RPMI7951 (cell line): Measurements from ENCODE around the gene LRRC27. TPM values are rescaled to one million over a fixed set of nuclear protein-coding genes. Genes with fewer than 3 reads are reported as not detected.
"Not testable (repeated sequence)": the region's sequence is repeated elsewhere in the genome, so short reads cannot be mapped to it uniquely, and the experiment has no call there.

Experiments used
- DNase-seq: peaks from one replicate; pipeline ENCODE4 v3.0.0-alpha.2; 2012; ENCODE audit warnings: low read depth
- total RNA-seq: library from RNA; depleted of rRNA; stranded (reverse); fragments of >200 nt; shearing (Covaris generic); gene quantifications from 2 replicates; pipeline ENCODE4 v1.2.3, GENCODE V29; 2014; rRNA removed

Gene LRRC27
- 3.0 and 4.3 TPM in 2 replicates for total RNA-seq

- peak; percentile 93 for DNase-seq
Measured at GRCh38 chr10:132331601-132332432, at the start of gene LRRC27. TSS of gene LRRC27 (plus strand) at chr10:132332193. CDS start at chr10:132333525, 1,332 bp downstream.

- DNase-seq, result no peak
Measured at GRCh38 chr10:132282667-132283603, 49.1 kb upstream of the LRRC27 start.

GRCh38 chr10:132283604-132284382, 48.2 kb upstream of the LRRC27 start:
- no peak for DNase-seq

GRCh38 chr10:132289439-132289838, 42.6 kb upstream of the LRRC27 start:
- DNase-seq, result no peak

- DNase-seq, result no peak
Measured at GRCh38 chr10:132290631-132291030, 41.4 kb upstream of the LRRC27 start.

GRCh38 chr10:132291826-132292225, 40.2 kb upstream of the LRRC27 start:
- no peak for DNase-seq

- no peak for DNase-seq
Measured at GRCh38 chr10:132292287-132293200, 39.4 kb upstream of the LRRC27 start.

- DNase-seq, result no peak
Measured at GRCh38 chr10:132293201-132293812, 38.7 kb upstream of the LRRC27 start.

GRCh38 chr10:132293813-132294520, 38.0 kb upstream of the LRRC27 start:
- no peak for DNase-seq

- no peak for DNase-seq
Measured at GRCh38 chr10:132294561-132295318, 37.3 kb upstream of the LRRC27 start.

- not testable (repeated sequence) for DNase-seq
Measured at GRCh38 chr10:132295481-132295880, 36.5 kb upstream of the LRRC27 start.

- no peak for DNase-seq
Measured at GRCh38 chr10:132296666-132297443, 35.1 kb upstream of the LRRC27 start.

- DNase-seq, result no peak
Measured at GRCh38 chr10:132297526-132297925, 34.5 kb upstream of the LRRC27 start.

- no peak for DNase-seq
Measured at GRCh38 chr10:132298038-132298881, 33.7 kb upstream of the LRRC27 start.

GRCh38 chr10:132299371-132300336, 32.3 kb upstream of the LRRC27 start:
- DNase-seq, result no peak

GRCh38 chr10:132300582-132300981, 31.4 kb upstream of the LRRC27 start:
- no peak for DNase-seq
